ENCODE data around the gene AMER3. TPM values are rescaled to one million over a fixed set of nuclear protein-coding genes. Genes with fewer than 3 reads are reported as not detected.

AMER3 gene
- total and polyA plus RNA-seq, 10 of the 15 experiments (the other 5 are each of a cell fraction or from before 2014, with no cell fraction given), result not detected

Other genes with a start within 250 kb of the AMER3 start
- 0.05 and 0.06 TPM in 2 replicates for gene POTEI, start 246.2 kb upstream of the AMER3 start, total RNA-seq (2014; rRNA removed)
- gene POTEI, start 246.2 kb upstream of the AMER3 start, total RNA-seq (2014; rRNA removed; fragmentation: Illumina TruSeq; extraction: Trizol), result 0.04 and 0.14 TPM in 2 replicates
- 0.11 and 0.13 TPM in 2 replicates for gene POTEI, start 246.2 kb upstream of the AMER3 start, total RNA-seq (2021)
- gene POTEI, start 246.2 kb upstream of the AMER3 start, polyA plus RNA-seq (2011; rRNA removed), result not detected in 2 replicates
- gene POTEI, start 246.2 kb upstream of the AMER3 start, polyA plus RNA-seq (2014; fragmentation: Illumina TruSeq; extraction: Trizol), result 0.12 and 0.16 TPM in 2 replicates
- gene POTEI, start 246.2 kb upstream of the AMER3 start, polyA plus RNA-seq (2014; fragmentation: Nextera tagmentation; extraction: Ambion mirVana), result not detected
- 0.12 TPM in 1 of 2 replicates, not detected in the other for gene POTEI, start 246.2 kb upstream of the AMER3 start, polyA plus RNA-seq (2014; rRNA removed)
- gene POTEI, start 246.2 kb upstream of the AMER3 start, polyA plus RNA-seq (2016; fragmentation: Nextera tagmentation; extraction: Ambion mirVana), result under 1 TPM; 0.03 to 0.05 TPM
- not detected in 2 replicates for gene CFC1B, start 234.3 kb upstream of the AMER3 start, total RNA-seq (2014; rRNA removed)
- not detected in 2 replicates for gene CFC1B, start 234.3 kb upstream of the AMER3 start, total RNA-seq (2014; rRNA removed; fragmentation: Illumina TruSeq; extraction: Trizol)
- gene CFC1B, start 234.3 kb upstream of the AMER3 start, total RNA-seq (2021), result not detected in 2 replicates
- gene CFC1B, start 234.3 kb upstream of the AMER3 start, polyA plus RNA-seq (2011; rRNA removed), result not detected in 2 replicates
- not detected in 2 replicates for gene CFC1B, start 234.3 kb upstream of the AMER3 start, polyA plus RNA-seq (2014; fragmentation: Illumina TruSeq; extraction: Trizol)
- gene CFC1B, start 234.3 kb upstream of the AMER3 start, polyA plus RNA-seq (2014; fragmentation: Nextera tagmentation; extraction: Ambion mirVana), result not detected
- gene CFC1B, start 234.3 kb upstream of the AMER3 start, polyA plus RNA-seq (2014; rRNA removed), result not detected in 2 replicates
- gene CFC1B, start 234.3 kb upstream of the AMER3 start, polyA plus RNA-seq (2016; fragmentation: Nextera tagmentation; extraction: Ambion mirVana), result not detected
- not detected in 2 replicates for gene CFC1, start 156.0 kb upstream of the AMER3 start, total RNA-seq (2014; rRNA removed)
- not detected in 2 replicates for gene CFC1, start 156.0 kb upstream of the AMER3 start, total RNA-seq (2014; rRNA removed; fragmentation: Illumina TruSeq; extraction: Trizol)
- gene CFC1, start 156.0 kb upstream of the AMER3 start, total RNA-seq (2021), result not detected in 2 replicates
- not detected in 2 replicates for gene CFC1, start 156.0 kb upstream of the AMER3 start, polyA plus RNA-seq (2011; rRNA removed)
- gene CFC1, start 156.0 kb upstream of the AMER3 start, polyA plus RNA-seq (2014; fragmentation: Illumina TruSeq; extraction: Trizol), result not detected in 2 replicates
- not detected for gene CFC1, start 156.0 kb upstream of the AMER3 start, polyA plus RNA-seq (2014; fragmentation: Nextera tagmentation; extraction: Ambion mirVana)
- not detected in 2 replicates for gene CFC1, start 156.0 kb upstream of the AMER3 start, polyA plus RNA-seq (2014; rRNA removed)
- gene CFC1, start 156.0 kb upstream of the AMER3 start, polyA plus RNA-seq (2016; fragmentation: Nextera tagmentation; extraction: Ambion mirVana), result not detected
- not detected in 2 replicates for gene POTEJ, start 144.1 kb upstream of the AMER3 start, total RNA-seq (2014; rRNA removed)
- not detected in 2 replicates for gene POTEJ, start 144.1 kb upstream of the AMER3 start, total RNA-seq (2014; rRNA removed; fragmentation: Illumina TruSeq; extraction: Trizol)
- not detected in 2 replicates for gene POTEJ, start 144.1 kb upstream of the AMER3 start, total RNA-seq (2021)
- gene POTEJ, start 144.1 kb upstream of the AMER3 start, polyA plus RNA-seq (2011; rRNA removed), result not detected in 2 replicates
- gene POTEJ, start 144.1 kb upstream of the AMER3 start, polyA plus RNA-seq (2014; fragmentation: Illumina TruSeq; extraction: Trizol), result not detected in 2 replicates
- gene POTEJ, start 144.1 kb upstream of the AMER3 start, polyA plus RNA-seq (2014; fragmentation: Nextera tagmentation; extraction: Ambion mirVana), result not detected
- not detected in 2 replicates for gene POTEJ, start 144.1 kb upstream of the AMER3 start, polyA plus RNA-seq (2014; rRNA removed)
- not detected for gene POTEJ, start 144.1 kb upstream of the AMER3 start, polyA plus RNA-seq (2016; fragmentation: Nextera tagmentation; extraction: Ambion mirVana)
- gene GPR148, start 26.5 kb upstream of the AMER3 start, total RNA-seq (2014; rRNA removed), result not detected in 2 replicates
- not detected in 2 replicates for gene GPR148, start 26.5 kb upstream of the AMER3 start, total RNA-seq (2014; rRNA removed; fragmentation: Illumina TruSeq; extraction: Trizol)
- gene GPR148, start 26.5 kb upstream of the AMER3 start, total RNA-seq (2021), result not detected in 2 replicates
- not detected in 2 replicates for gene GPR148, start 26.5 kb upstream of the AMER3 start, polyA plus RNA-seq (2011; rRNA removed)
- not detected in 2 replicates for gene GPR148, start 26.5 kb upstream of the AMER3 start, polyA plus RNA-seq (2014; fragmentation: Illumina TruSeq; extraction: Trizol)
- gene GPR148, start 26.5 kb upstream of the AMER3 start, polyA plus RNA-seq (2014; fragmentation: Nextera tagmentation; extraction: Ambion mirVana), result not detected
- not detected in 2 replicates for gene GPR148, start 26.5 kb upstream of the AMER3 start, polyA plus RNA-seq (2014; rRNA removed)
- gene GPR148, start 26.5 kb upstream of the AMER3 start, polyA plus RNA-seq (2016; fragmentation: Nextera tagmentation; extraction: Ambion mirVana), result not detected
- gene ARHGEF4, start 81.4 kb downstream of the AMER3 start, total RNA-seq (2014; rRNA removed), result not detected in 2 replicates
- not detected in 2 replicates for gene ARHGEF4, start 81.4 kb downstream of the AMER3 start, total RNA-seq (2014; rRNA removed; fragmentation: Illumina TruSeq; extraction: Trizol)
- 0.21 TPM in 2 replicates for gene ARHGEF4, start 81.4 kb downstream of the AMER3 start, total RNA-seq (2021)
- gene ARHGEF4, start 81.4 kb downstream of the AMER3 start, polyA plus RNA-seq (2011; rRNA removed), result 0.04 and 0.12 TPM in 2 replicates
- gene ARHGEF4, start 81.4 kb downstream of the AMER3 start, polyA plus RNA-seq (2014; fragmentation: Illumina TruSeq; extraction: Trizol), result 0.06 TPM in 1 of 2 replicates, not detected in the other
- gene ARHGEF4, start 81.4 kb downstream of the AMER3 start, polyA plus RNA-seq (2014; fragmentation: Nextera tagmentation; extraction: Ambion mirVana), result under 1 TPM in 1 of 2 experiments, not detected in 1; 0.02 TPM
- gene ARHGEF4, start 81.4 kb downstream of the AMER3 start, polyA plus RNA-seq (2014; rRNA removed), result not detected in 2 replicates
- under 1 TPM in 1 of 2 experiments, not detected in 1; 0.24 TPM for gene ARHGEF4, start 81.4 kb downstream of the AMER3 start, polyA plus RNA-seq (2016; fragmentation: Nextera tagmentation; extraction: Ambion mirVana)